Panc1 (cell line): ENCODE data around the gene PRKG1.

Source experiments
- POLR2AphosphoS5 ChIP-seq: IDR thresholded peaks from 2 replicates; pipeline ENCODE4 v1.6.1; 2012; ENCODE audit warnings: mild to moderate bottlenecking, low read depth, low read length, moderate library complexity
- SIN3A ChIP-seq: IDR thresholded peaks from 2 replicates; pipeline ENCODE4 v1.6.1; 2012; ENCODE audit warnings: low read depth, mild to moderate bottlenecking, low read length, moderate library complexity, borderline replicate concordance; ENCODE audit not compliant: insufficient read depth
- TCF7L2 ChIP-seq: IDR thresholded peaks from 2 replicates; pipeline ENCODE4 v1.6.1; 2011; ENCODE audit warnings: mild to moderate bottlenecking, low read depth, low read length, inconsistent platforms
- TF ChIP-seq, protein P1 (sequence below): fragments of 450-650 bp; IDR thresholded peaks from 2 replicates; pipeline ENCODE4 v1.5.1; 2017; ENCODE audit warnings: mild to moderate bottlenecking
- TF ChIP-seq, protein P2 (sequence below), 2 experiments: IDR thresholded peaks; 2 replicates each; pipeline ENCODE4 v1.6.1; 2011 to 2012; ENCODE audit warnings: low read depth in 2 of 2, control low read depth in 1 of 2, low read length in 1 of 2, mild to moderate bottlenecking in 1 of 2, moderate library complexity in 1 of 2; ENCODE audit not compliant: insufficient read depth in 1 of 2

DNA sequence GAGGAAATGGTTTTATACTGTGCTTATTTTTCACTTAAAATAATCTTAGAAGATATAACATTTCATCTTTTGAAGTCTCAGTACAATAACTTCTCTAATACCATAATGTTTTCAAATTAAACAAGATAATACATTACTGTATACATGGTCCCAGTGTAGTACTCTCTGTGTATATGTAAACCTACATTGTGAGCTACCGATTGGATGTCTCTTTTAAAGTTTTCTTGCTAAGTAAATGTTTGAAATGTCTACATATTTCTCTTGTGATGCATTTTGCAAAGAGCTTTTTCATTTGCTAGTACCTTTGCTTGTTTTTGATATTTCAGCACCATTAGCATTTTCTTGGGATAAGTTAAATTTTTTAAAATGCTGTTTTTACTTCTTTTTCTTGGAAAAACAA lies 94.8 kb downstream of the PRKG1 start:
- TF ChIP-seq, protein P1, sequence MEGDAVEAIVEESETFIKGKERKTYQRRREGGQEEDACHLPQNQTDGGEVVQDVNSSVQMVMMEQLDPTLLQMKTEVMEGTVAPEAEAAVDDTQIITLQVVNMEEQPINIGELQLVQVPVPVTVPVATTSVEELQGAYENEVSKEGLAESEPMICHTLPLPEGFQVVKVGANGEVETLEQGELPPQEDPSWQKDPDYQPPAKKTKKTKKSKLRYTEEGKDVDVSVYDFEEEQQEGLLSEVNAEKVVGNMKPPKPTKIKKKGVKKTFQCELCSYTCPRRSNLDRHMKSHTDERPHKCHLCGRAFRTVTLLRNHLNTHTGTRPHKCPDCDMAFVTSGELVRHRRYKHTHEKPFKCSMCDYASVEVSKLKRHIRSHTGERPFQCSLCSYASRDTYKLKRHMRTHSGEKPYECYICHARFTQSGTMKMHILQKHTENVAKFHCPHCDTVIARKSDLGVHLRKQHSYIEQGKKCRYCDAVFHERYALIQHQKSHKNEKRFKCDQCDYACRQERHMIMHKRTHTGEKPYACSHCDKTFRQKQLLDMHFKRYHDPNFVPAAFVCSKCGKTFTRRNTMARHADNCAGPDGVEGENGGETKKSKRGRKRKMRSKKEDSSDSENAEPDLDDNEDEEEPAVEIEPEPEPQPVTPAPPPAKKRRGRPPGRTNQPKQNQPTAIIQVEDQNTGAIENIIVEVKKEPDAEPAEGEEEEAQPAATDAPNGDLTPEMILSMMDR = no peak
- TF ChIP-seq TCF7L2 (no peak), POLR2AphosphoS5 (no peak), SIN3A (no peak)
- TF ChIP-seq, protein P2, sequence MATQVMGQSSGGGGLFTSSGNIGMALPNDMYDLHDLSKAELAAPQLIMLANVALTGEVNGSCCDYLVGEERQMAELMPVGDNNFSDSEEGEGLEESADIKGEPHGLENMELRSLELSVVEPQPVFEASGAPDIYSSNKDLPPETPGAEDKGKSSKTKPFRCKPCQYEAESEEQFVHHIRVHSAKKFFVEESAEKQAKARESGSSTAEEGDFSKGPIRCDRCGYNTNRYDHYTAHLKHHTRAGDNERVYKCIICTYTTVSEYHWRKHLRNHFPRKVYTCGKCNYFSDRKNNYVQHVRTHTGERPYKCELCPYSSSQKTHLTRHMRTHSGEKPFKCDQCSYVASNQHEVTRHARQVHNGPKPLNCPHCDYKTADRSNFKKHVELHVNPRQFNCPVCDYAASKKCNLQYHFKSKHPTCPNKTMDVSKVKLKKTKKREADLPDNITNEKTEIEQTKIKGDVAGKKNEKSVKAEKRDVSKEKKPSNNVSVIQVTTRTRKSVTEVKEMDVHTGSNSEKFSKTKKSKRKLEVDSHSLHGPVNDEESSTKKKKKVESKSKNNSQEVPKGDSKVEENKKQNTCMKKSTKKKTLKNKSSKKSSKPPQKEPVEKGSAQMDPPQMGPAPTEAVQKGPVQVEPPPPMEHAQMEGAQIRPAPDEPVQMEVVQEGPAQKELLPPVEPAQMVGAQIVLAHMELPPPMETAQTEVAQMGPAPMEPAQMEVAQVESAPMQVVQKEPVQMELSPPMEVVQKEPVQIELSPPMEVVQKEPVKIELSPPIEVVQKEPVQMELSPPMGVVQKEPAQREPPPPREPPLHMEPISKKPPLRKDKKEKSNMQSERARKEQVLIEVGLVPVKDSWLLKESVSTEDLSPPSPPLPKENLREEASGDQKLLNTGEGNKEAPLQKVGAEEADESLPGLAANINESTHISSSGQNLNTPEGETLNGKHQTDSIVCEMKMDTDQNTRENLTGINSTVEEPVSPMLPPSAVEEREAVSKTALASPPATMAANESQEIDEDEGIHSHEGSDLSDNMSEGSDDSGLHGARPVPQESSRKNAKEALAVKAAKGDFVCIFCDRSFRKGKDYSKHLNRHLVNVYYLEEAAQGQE (IDR thresholded peaks at IDR 0.05; ENCODE audit: insufficient read depth in 1 of 2, low read depth in 2 of 2, low read length in 1 of 2) = no peak
